Tibial artery (tissue), 4 donors: ENCODE results near the gene TMEM120B.

Experiments
- DNase-seq, 2 donors: peaks; one replicate each; pipeline ENCODE4 v3.0.0-alpha.2; 2019
- H3K27ac ChIP-seq, 2 donors: fragments of 200-600 bp; sonication (generic) in 1 of 2; 1 replicate in 1 of 2; 2 replicates in 1 of 2; pipeline ENCODE4 v1.5.1; 2018 to 2019; ENCODE audit warnings: mild to moderate bottlenecking in 1 of 2
- H3K27me3 ChIP-seq, 2 donors: fragments of 200-600 bp; sonication (generic) in 1 of 2; one replicate each; pipeline versions ENCODE4 v1.5.1 to v1.6.0; 2016 to 2019
- H3K36me3 ChIP-seq, 3 donors: fragments of 200-600 bp; sonication (generic) in 2 of 3; one replicate each; pipeline ENCODE4 v1.5.1; 2016 to 2019; ENCODE audit warnings: mild to moderate bottlenecking in 2 of 3
- H3K4me1 ChIP-seq, 4 donors: fragments of 200-600 bp; sonication (generic) in 2 of 4; 1 replicate in 3 of 4; 2 replicates in 1 of 4; pipeline ENCODE4 v1.5.1; 2016 to 2019
- H3K4me3 ChIP-seq, 2 donors: fragments of 200-600 bp; sonication (generic) in 1 of 2; 1 replicate in 1 of 2; 2 replicates in 1 of 2; pipeline ENCODE4 v1.5.1; 2018 to 2019; ENCODE audit warnings: mild to moderate bottlenecking in 2 of 2
- H3K9me3 ChIP-seq, 3 donors: fragments of 200-600 bp; sonication (generic) in 1 of 3; one replicate each; pipeline ENCODE4 v1.5.1; 2016 to 2019
- CTCF ChIP-seq, 2 experiments: fragments of 200-600 bp in 1 of 2; fragments of 450-650 bp in 1 of 2; IDR thresholded peaks; one replicate each; pipeline ENCODE4 v1.5.1; 2017 to 2019; ENCODE audit warnings: antibody characterized with exemption in 2 of 2, mild to moderate bottlenecking in 1 of 2, moderate library complexity in 1 of 2
- intact Hi-C: fragments of 100-400 bp; cut with DNase I; formaldehyde crosslinking; loops from one replicate; pipeline ENCODE4 v1.15.0; 2023; ENCODE audit warnings: low total_unique reads

TMEM120B gene

DNA sequence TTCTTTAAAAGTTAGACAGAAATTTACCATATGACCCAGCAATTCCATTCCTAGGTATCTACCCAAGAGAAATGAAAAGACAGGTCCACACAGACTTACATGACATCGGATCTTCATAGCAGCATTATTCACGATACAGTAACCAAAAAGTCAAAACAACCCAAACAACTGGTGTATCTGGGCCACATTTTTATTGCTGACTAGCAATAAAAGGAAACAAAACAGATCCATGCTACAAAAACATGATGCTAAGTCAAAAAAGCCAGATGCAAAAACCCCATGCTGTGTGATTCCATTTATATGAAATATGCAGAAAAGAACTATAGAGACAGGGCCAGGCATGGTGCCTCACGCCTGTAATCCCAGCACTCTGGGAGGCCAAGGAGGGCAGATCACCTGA is 12.9 kb downstream of the TMEM120B start:
- H3K36me3 ChIP-seq: no peaks in the 10 kb centered on the region
- DNase-seq: no peak
- intact Hi-C loops: no loop called here
- H3K27me3 ChIP-seq: no peaks in the 10 kb centered on the region
- TF ChIP-seq CTCF (IDR thresholded peaks at IDR 0.05): no peak
- no peaks in the 10 kb centered on the region for H3K4me1 ChIP-seq
- no peaks in the 10 kb centered on the region for H3K9me3 ChIP-seq
- H3K27ac ChIP-seq: no peak overlapping the region
- no peak overlapping the region for H3K4me3 ChIP-seq

GRCh38 chr12:121729021-121729420 is 16.5 kb downstream of the TMEM120B start:
- no peak for TF ChIP-seq CTCF (IDR thresholded peaks at IDR 0.05)
- H3K9me3 ChIP-seq: no peaks in the 10 kb centered on the region
- DNase-seq: no peak
- no peak overlapping the region for H3K4me3 ChIP-seq
- H3K36me3 ChIP-seq: no peaks in the 10 kb centered on the region
- intact Hi-C loops: no loop called here
- no peaks in the 10 kb centered on the region for H3K27me3 ChIP-seq
- no peak overlapping the region for H3K27ac ChIP-seq
- no peaks in the 10 kb centered on the region for H3K4me1 ChIP-seq

GRCh38 chr12:121731473-121731872 is 18.9 kb downstream of the TMEM120B start:
- no peaks in the 10 kb centered on the region for H3K4me1 ChIP-seq
- no peak overlapping the region for H3K27ac ChIP-seq
- no peak for TF ChIP-seq CTCF (IDR thresholded peaks at IDR 0.05)
- no peak for DNase-seq
- no peak overlapping the region for H3K4me3 ChIP-seq
- no peaks in the 10 kb centered on the region for H3K9me3 ChIP-seq
- no peaks in the 10 kb centered on the region for H3K36me3 ChIP-seq
- H3K27me3 ChIP-seq: no peaks in the 10 kb centered on the region
- intact Hi-C loops: no loop called here

DNA sequence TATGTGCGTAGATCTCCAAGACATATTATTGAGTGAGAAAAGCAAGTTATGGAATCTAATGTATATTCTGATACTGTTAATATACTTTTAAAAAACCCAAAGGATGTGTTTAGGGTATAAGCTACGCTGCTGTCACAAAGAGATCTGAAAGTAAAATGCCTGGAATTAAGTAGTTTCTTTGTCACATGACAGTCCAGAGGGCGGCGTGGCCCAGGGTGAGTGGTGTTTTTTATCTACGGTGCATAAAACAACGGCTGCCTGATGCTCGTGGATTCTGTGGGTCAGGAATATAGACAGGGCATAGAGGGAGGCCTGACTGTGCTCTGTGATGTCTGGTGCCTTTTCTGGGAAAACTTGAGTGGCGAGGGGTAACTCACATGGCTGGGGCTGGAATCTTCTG is 21.3 kb downstream of the TMEM120B start:
- Histone ChIP-seq H3K4me1 (no peaks in the 10 kb centered on the region), H3K4me3 (no peak overlapping the region), H3K27me3 (no peaks in the 10 kb centered on the region), H3K27ac (no peak overlapping the region), H3K9me3 (no peaks in the 10 kb centered on the region), H3K36me3 (no peaks in the 10 kb centered on the region)
- intact Hi-C loops: no loop called here
- no peak for TF ChIP-seq CTCF (IDR thresholded peaks at IDR 0.05)
- DNase-seq: no peak

DNA sequence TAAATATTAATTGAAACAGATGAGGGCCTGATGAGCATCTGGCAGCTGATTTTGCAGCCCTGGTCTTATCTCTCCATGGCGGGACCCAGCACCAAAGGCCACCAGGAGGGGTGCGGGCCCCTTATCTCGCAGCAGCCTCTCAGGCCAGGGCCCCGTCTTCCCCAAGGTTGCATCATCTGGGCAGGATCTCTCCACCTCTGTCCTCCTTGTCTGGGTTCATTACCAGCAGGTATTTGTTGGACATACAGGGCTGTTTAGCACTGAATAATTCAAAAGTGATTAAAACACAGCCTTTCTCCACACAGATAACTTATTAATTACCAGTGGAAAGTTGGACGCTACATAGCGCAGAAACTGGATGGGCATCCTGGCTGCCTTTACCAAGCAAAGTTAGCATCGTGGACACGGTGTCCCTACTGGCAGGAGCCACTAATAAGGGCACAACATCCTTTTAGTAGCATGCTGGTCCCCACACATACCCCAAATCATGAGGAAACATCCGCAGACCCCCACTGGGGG is 25.8 kb downstream of the TMEM120B start:
- Histone ChIP-seq H3K4me3 (no peak overlapping the region), H3K27me3 (no peaks in the 10 kb centered on the region), H3K36me3 (no peaks in the 10 kb centered on the region), H3K4me1 (peaks cover 0 to 9% (median 3%) of the 10 kb centered on the region in 4 donors), H3K9me3 (no peaks in the 10 kb centered on the region), H3K27ac (no peak overlapping the region)
- intact Hi-C loops: no loop called here
- no peak for TF ChIP-seq CTCF (IDR thresholded peaks at IDR 0.05)
- DNase-seq: no peak

GRCh38 chr12:121740847-121741246 is 28.3 kb downstream of the TMEM120B start:
- H3K27me3 ChIP-seq: no peaks in the 10 kb centered on the region
- H3K36me3 ChIP-seq: no peaks in the 10 kb centered on the region
- no peak overlapping the region for H3K27ac ChIP-seq
- TF ChIP-seq CTCF (IDR thresholded peaks at IDR 0.05): no peak
- intact Hi-C loops: no loop called here
- no peak for DNase-seq
- peaks cover 0 to 9% (median 3%) of the 10 kb centered on the region in 4 donors for H3K4me1 ChIP-seq
- H3K9me3 ChIP-seq: no peaks in the 10 kb centered on the region
- H3K4me3 ChIP-seq: no peak overlapping the region
